Caco-2 (cell line): Measurements from ENCODE around the gene FAM168A. TPM values are rescaled to one million over a fixed set of nuclear protein-coding genes. Genes with fewer than 3 reads are reported as not detected.

Experiments used
- BruUV-seq: library from RNA; stranded (reverse); fragments of 400-500 nt; replicated peaks from 2 replicates; lab custom pipeline; 2021; lab: Mats Ljungman, UMichigan
- CTCF ChIA-PET: fragments of 300-600 bp; sonication (Branson Sonifier 250); formaldehyde crosslinking; loops from one replicate; lab custom pipeline; 2022; ENCODE audit warnings: antibody characterized with exemption; lab: Charles Lee
- POLR2A ChIA-PET: fragments of 300-600 bp; sonication (Branson Sonifier 250); formaldehyde crosslinking; loops from one replicate; lab custom pipeline; 2022; ENCODE audit warnings: antibody characterized with exemption; lab: Charles Lee
- DNase-seq, 2 experiments: peaks; one replicate each; pipeline versions ENCODE4 v3.0.0 to v3.0.0-alpha.2; 2020 to 2022
- H3K27me3 ChIP-seq: replicated peaks from 2 replicates; pipeline ENCODE4 v1.6.0; 2011; ENCODE audit warnings: low read length; ENCODE audit not compliant: control insufficient read depth, insufficient read depth
- H3K36me3 ChIP-seq: 2 replicates; pipeline ENCODE4 v1.5.1; 2011; ENCODE audit warnings: low read length; ENCODE audit not compliant: control insufficient read depth, insufficient read depth
- H3K4me1 ChIP-seq: fragments of 250-450 bp; sonication (Bioruptor Pico); 2 replicates; pipeline ENCODE4 v1.5.1; 2020; ENCODE audit warnings: mild to moderate bottlenecking
- H3K4me3 ChIP-seq: 2 replicates; pipeline ENCODE4 v1.5.1; 2011; ENCODE audit warnings: low read depth, mild to moderate bottlenecking, control low read depth, low read length
- H3K9me3 ChIP-seq: fragments of 250-450 bp; sonication (Bioruptor Pico); 2 replicates; pipeline ENCODE4 v1.5.1; 2020; ENCODE audit warnings: mild to moderate bottlenecking, moderate library complexity
- H3K27ac Mint-ChIP-seq: one replicate; pipeline ENCODE4 v1.8.0; 2022; ENCODE audit warnings: mixed read lengths; ENCODE audit not compliant: unreplicated experiment
- H3K27me3 Mint-ChIP-seq: one replicate; pipeline ENCODE4 v1.8.0; 2022; ENCODE audit warnings: mixed read lengths; ENCODE audit not compliant: insufficient read depth, unreplicated experiment
- H3K36me3 Mint-ChIP-seq: one replicate; pipeline ENCODE4 v1.8.0; 2022; ENCODE audit warnings: mild to moderate bottlenecking, mixed read lengths; ENCODE audit not compliant: insufficient read depth, unreplicated experiment
- H3K4me1 Mint-ChIP-seq: one replicate; pipeline ENCODE4 v1.8.0; 2022; ENCODE audit warnings: low read depth, mixed read lengths; ENCODE audit not compliant: unreplicated experiment
- H3K4me3 Mint-ChIP-seq: one replicate; pipeline ENCODE4 v1.8.0; 2022; ENCODE audit warnings: mild to moderate bottlenecking, moderate library complexity, mixed read lengths; ENCODE audit not compliant: unreplicated experiment
- H3K9me3 Mint-ChIP-seq: one replicate; pipeline ENCODE4 v1.8.0; 2022; ENCODE audit warnings: mixed read lengths; ENCODE audit not compliant: unreplicated experiment
- CTCF ChIP-seq, 2 experiments: fragments of 200-600 bp in 1 of 2; IDR thresholded peaks; 1 replicate in 1 of 2; 2 replicates in 1 of 2; pipeline versions ENCODE4 v1.5.1 to v1.8.0; 2011 to 2022; ENCODE audit warnings: antibody characterized with exemption in 1 of 2, control low read depth in 1 of 2, inconsistent platforms in 1 of 2, low read depth in 1 of 2, low read length in 1 of 2, mild to moderate bottlenecking in 1 of 2, moderate library complexity in 1 of 2; ENCODE audit not compliant: insufficient read depth in 1 of 2, severe bottlenecking in 1 of 2, unreplicated experiment in 1 of 2
- intact Hi-C: fragments of 100-400 bp; cut with micrococcal nuclease; formaldehyde crosslinking; loops from one replicate; pipeline ENCODE4 v1.10.0; 2022; ENCODE audit not compliant: unreplicated experiment
- total RNA-seq: library from RNA; stranded (reverse); gene quantifications from 2 replicates; pipeline ENCODE4 v1.2.3, GENCODE V29; 2022

The FAM168A gene
- total RNA-seq, 1 experiment from 2014 or later = 46.0 TPM

- Histone ChIP-seq H3K27me3 (no peaks in the 10 kb centered on the region), H3K9me3 (no peaks in the 10 kb centered on the region), H3K36me3 (no peaks in the 10 kb centered on the region), H3K4me3 (no peak overlapping the region), H3K4me1 (no peaks in the 10 kb centered on the region)
- no peaks in the 10 kb centered on the region for H3K9me3 Mint-ChIP-seq
- CTCF ChIA-PET = interaction anchor here (0.8 kb wide), 1 partner anchor 442 kb away, joined by 3 read pairs; no protein-coding TSS in a partner anchor
- H3K27me3 Mint-ChIP-seq = no peaks in the 10 kb centered on the region
- intact Hi-C loops = no loop called here
- no peak for DNase-seq
- BruUV-seq = no TSS peak
- H3K36me3 Mint-ChIP-seq = peaks cover 6% of the 10 kb centered on the region
- no peak for TF ChIP-seq CTCF (IDR thresholded peaks at IDR 0.05; ENCODE audit: insufficient read depth in 1 of 2, low read depth in 1 of 2, low read length in 1 of 2, severe bottlenecking in 1 of 2, unreplicated experiment in 1 of 2)
- POLR2A ChIA-PET = interaction anchor here (0.7 kb wide), 1 partner anchor 539 kb away, joined by 9 read pairs; no protein-coding TSS in a partner anchor
- H3K27ac Mint-ChIP-seq = no peak overlapping the region
- peaks cover 6% of the 10 kb centered on the region for H3K4me1 Mint-ChIP-seq
- H3K4me3 Mint-ChIP-seq = no peak overlapping the region
Measured at GRCh38 chr11:73458201-73458600, 139.7 kb downstream of the FAM168A start.

GRCh38 chr11:73454987-73455386 is 142.9 kb downstream of the FAM168A start:
- no TSS peak for BruUV-seq
- Histone ChIP-seq H3K4me3 (no peak overlapping the region), H3K36me3 (no peaks in the 10 kb centered on the region), H3K27me3 (no peaks in the 10 kb centered on the region), H3K9me3 (no peaks in the 10 kb centered on the region), H3K4me1 (no peaks in the 10 kb centered on the region)
- Mint-ChIP-seq H3K4me3 (no peak overlapping the region), H3K36me3 (peaks cover 6% of the 10 kb centered on the region), H3K27ac (no peak overlapping the region), H3K27me3 (no peaks in the 10 kb centered on the region), H3K4me1 (no peaks in the 10 kb centered on the region), H3K9me3 (no peaks in the 10 kb centered on the region)
- intact Hi-C loops = no loop called here
- ChIA-PET CTCF (no interaction called here), POLR2A (no interaction called here)
- no peak for DNase-seq
- TF ChIP-seq CTCF (IDR thresholded peaks at IDR 0.05; ENCODE audit: insufficient read depth in 1 of 2, low read depth in 1 of 2, low read length in 1 of 2, severe bottlenecking in 1 of 2, unreplicated experiment in 1 of 2) = no peak

- no peak for TF ChIP-seq CTCF (IDR thresholded peaks at IDR 0.05; ENCODE audit: insufficient read depth in 1 of 2, low read depth in 1 of 2, low read length in 1 of 2, severe bottlenecking in 1 of 2, unreplicated experiment in 1 of 2)
- peaks cover 6% of the 10 kb centered on the region for H3K36me3 Mint-ChIP-seq
- ChIA-PET CTCF (interaction anchor here (1.1 kb wide), 1 partner anchor 47 kb away, joined by 3 read pairs; no protein-coding TSS in a partner anchor), POLR2A (interaction anchor here (1.0 kb wide), 1 partner anchor 28 kb away, joined by 3 read pairs; no protein-coding TSS in a partner anchor)
- H3K27ac Mint-ChIP-seq = no peak overlapping the region
- H3K4me3 Mint-ChIP-seq = no peak overlapping the region
- peaks cover 7% of the 10 kb centered on the region for H3K9me3 Mint-ChIP-seq
- Histone ChIP-seq H3K4me1 (no peaks in the 10 kb centered on the region), H3K4me3 (no peak overlapping the region), H3K36me3 (no peaks in the 10 kb centered on the region), H3K9me3 (no peaks in the 10 kb centered on the region), H3K27me3 (no peaks in the 10 kb centered on the region)
- H3K4me1 Mint-ChIP-seq = no peaks in the 10 kb centered on the region
- DNase-seq = no peak
- no TSS peak for BruUV-seq
- intact Hi-C loops = no loop called here
- H3K27me3 Mint-ChIP-seq = no peaks in the 10 kb centered on the region
Measured at GRCh38 chr11:73453562-73453961, 144.3 kb downstream of the FAM168A start.
